ENCODE measurements around the gene LEP.
"Not testable (repeated sequence)": the region's sequence is repeated elsewhere in the genome, so short reads cannot be mapped to it uniquely, and the experiment has no call there.

LEP gene

GRCh38 chr7:128211626-128212025 is 29.5 kb upstream of the LEP start:
- DNase-seq: no peak

GRCh38 chr7:128214463-128214862 is 26.6 kb upstream of the LEP start:
- DNase-seq: no peak

DNA sequence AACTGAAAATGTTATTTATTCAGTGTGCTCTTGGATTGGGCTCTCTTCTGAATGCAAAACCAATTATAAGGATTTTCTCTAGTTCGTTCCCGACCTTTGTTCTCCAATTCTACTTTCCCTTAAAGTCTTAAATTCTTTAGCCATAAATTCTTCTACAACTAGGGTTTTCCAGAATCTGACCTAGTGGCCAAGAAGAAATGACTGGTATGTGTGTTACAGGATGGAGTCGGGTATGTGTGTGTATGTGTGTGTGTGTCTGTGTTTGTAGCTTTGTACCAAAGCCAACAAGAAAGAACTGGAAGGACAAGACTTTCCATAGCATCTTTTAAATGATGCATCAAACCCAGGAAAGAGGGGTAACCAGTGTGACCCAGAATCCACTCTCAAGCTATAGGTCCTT is 25.8 kb upstream of the LEP start:
- no peak for DNase-seq

- DNase-seq: no peak
These were observed 25.3 kb upstream of the LEP start for GRCh38 chr7:128215739-128216138.

- DNase-seq: no peak
These were observed 23.9 kb upstream of the LEP start for GRCh38 chr7:128217030-128217805.

DNA sequence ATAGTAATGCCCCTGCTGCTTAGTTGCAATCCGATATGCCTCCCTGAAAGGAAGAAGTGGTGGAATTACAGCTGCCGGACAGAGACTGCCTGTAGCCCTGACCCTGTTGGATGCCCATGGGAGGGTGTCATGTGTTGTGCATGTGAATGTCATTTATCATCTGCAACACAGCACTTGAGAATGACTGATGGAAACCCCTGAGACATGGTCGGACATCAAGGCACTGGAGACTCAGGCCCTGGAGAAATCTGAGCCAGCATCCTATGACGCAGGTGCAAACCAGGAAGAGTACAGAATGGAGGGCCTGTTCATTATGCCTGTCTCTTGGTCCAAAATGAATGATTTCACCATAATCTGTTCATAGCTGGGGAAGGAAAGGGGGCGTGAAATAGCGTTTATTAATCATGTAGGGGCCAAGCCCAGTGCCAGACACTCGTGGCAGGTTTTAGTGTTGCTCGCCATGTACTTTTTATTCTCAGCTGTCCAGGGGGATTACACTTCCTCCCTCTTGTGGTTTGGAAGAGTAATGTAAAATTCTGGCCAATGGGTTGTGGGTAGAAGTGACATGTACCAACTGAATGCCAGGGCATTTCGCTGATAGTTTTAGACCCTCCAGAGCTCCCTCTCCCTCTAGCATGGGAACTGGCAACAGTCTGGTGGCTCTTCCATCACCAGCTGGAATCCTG is 23.0 kb upstream of the LEP start:
- DNase-seq: no peak

DNA sequence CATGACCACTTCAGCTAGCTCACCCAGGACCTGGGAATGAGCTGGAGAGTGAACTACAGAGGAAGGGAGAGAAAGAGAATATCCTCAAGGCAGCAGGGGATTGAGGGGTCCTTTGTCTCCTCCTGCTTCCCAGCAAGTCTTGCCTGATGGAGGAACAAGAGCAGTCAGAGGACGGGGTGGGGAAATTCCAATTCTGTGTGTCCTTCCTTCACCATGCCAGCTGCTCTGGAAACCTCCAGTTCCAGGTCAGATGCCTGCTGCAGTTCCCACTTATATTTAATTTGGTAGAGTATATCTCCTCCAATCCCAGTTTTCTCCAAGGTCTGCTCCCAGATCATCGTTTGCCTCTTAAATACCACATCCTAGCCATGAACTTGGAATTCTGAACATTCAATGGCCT is 21.4 kb upstream of the LEP start:
- DNase-seq: no peak

DNA sequence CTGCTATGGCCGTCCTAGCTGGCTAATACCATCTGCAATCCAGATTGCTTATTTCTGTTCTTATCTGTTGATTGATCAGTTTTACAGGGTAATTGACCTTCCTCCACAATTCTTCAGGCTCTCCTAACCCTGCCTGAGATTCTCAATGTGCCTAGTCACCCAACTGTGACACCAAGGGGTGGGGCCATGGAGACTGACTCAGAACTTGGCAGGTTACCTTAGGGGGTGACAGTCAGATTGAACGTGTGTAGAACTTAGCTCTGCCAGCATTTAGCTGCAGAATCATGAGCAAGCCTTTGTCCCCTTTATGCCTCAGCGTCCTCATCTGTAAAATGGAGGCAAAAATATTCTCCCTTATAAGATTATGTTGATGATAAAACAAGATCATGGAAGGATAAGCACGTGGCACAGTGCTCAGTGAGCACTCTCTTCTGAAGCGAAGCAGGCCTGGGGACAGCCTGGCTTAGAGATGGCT is 19.1 kb upstream of the LEP start:
- DNase-seq: no peak

- DNase-seq: no peak
These were observed 14.7 kb upstream of the LEP start for GRCh38 chr7:128226132-128226980.

- no peak for DNase-seq
These were observed 13.8 kb upstream of the LEP start for GRCh38 chr7:128227271-128227670.

- DNase-seq: no peak
These were observed 10.1 kb upstream of the LEP start for GRCh38 chr7:128231021-128231420.

DNA sequence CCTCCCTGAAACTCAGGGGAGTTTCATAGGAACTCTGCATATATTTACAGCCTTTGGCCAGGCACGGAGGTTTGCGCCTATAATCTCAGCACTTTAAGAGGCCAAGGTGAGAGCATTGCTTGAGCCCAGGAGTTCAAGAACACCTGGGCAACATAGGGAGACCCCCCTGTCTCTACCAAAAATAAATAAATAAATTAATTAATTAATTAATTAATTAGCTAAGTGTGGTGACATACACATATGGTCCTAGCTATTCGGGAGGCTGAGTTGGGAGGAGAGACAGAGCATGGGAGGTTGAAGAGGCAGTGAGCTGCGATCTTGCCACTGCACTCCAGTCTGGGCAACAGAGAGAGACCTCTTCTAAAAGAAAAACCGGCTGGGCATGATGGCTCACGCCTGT is 9.4 kb upstream of the LEP start:
- no peak for DNase-seq

DNA sequence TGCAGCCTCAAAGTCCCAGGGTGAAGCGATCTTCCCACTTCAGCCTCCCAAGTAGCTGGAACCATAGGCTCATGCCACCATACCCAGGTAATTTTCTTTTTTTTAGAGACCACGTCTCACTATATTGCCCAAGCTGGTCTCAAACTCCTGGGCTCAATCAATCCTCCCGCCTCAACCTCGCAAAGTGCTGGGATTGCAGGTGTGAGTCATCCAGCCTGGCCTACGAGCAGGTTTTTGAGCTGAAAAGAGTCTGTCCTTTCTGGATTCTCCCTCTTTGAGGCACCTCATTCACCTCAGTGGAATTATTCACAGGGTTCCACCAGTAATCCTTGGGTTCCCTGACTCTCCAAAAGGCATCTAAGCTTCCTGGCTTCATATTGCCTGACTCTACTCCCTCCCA is 7.6 kb upstream of the LEP start:
- no peak for DNase-seq

DNA sequence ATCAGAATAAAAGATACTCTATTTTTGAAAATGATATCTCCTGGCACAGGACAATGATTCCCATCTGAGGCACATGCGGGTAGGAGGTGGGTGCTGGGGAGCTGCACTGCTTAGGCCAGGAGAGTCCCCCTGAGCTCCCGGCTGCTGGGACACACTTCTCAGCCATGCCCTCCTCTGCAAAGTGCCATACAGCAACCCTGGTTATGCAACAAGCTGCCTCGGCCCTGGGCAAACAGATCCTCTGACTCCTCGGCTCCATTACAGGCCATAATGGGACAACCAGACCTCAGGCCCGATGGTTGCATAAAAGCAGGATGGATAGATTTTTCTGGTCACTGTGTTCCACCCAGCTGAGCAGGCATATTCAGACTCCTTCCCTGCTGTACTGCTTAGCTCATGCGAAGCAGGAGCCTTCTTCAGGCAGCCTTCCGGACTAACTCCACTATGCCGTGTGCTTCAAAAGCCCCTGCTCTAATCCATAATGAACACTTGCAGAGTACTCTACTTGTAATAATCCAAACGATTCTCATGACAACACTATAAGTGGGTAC is 6.5 kb upstream of the LEP start:
- DNase-seq: no peak

DNA sequence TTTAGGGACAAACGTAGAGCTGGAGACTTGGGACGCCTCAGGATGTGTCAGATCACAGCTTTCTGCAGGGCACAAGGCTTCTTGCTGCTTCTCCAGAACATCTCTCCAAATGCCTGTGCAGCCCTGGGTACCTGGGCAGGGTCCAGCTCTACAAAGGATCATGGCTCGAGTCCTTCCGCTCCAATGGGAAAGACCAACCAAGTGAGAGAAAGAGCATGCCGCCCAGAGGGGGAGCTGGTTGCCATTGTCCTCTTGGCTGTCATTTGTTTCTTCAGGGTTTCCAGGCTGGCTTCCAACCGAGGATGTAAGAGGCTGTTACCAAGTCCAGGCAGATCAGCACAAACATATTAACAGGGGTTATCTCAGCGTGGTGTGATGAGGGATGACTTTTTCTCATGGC is 5.6 kb upstream of the LEP start:
- no peak for DNase-seq

DNA sequence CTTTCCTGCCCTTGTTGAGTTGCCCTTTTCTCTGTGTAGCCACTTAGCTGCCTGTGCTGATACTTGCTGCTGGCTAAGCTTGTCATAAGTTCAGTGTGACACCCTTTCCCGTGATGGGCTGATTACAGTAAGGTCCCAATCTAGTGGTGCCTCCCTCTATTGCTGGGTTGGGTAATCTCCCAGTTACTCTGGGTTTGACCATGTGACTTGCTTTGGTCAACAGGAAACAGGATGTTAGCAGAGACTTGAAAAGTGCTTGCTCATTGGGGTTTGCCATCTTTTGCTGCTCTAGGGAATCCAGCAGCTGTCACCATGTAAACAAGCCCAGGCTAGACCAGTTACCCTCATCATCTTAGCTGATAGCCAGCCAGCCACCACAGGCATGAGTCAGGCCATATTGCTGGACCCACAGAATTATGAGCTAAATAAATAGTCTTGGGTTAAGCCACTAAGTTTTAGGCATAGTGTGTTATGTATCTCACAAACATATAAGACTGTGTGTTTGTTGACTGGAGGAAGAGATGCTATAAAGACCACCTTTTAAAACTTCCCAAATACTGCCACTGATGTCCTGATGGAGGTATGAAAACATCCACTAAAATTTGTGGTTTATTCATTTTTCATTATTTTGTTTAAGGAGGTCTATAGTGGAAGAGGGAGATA is 4.0 kb upstream of the LEP start:
- DNase-seq: no peak

DNA sequence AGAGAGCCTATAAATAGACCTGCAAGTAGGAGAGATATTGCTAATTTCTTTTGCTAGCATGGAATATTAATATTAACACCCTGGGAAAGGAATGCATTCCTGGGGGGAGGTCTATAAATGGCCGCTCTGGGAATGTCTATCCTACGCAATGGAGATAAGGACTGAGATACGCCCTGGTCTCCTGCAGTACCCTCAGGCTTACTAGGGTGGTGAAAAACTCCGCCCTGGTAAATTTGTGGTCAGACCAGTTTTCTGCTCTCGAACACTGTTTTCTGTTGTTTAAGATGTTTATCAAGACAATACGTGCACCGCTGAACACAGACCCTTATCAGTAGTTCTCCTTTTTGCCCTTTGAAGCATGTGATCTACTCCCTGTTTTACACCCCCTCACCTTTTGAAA is 1.9 kb upstream of the LEP start:
- not testable (repeated sequence) for DNase-seq

DNA sequence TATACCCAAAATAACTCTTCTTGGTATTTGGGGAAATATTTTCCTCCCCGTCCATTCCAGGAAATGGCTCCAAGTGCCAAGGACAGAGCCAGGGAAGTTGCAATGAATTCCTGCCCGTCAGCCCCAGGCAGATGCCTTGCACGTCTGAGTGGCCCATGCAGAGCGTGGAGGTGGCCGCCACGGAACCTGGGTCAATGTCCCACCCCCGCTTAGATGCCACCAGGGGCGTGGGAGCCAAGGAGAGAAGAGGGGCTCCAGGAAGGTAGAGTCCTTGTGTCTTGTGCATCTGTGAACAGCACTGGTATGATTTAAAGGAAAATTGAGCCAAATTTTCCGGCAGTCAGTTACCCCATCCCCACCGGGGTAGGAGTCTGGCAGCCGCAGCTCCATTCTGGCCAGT is 1.6 kb downstream of the LEP start:
- no peak for DNase-seq

DNA sequence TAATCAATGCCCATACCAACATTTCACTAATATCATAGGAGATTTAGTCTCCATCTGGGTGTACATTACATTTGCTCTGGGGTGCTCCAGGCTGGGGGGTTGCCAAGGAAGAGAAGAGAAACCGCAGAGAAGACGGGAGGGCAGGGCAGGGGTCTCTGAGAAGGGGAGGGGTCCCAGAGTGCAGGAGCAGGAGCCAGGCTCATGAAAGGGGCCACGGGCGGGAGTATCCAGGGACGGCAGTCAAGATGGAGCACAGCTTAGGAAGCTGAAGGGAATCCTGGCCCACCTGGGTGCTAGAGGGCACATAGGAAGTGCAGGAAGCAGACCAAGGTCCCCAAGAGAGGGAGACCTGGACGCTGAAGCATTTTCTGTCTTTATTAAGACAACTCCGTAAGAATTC is 2.2 kb downstream of the LEP start:
- DNase-seq: no peak

GRCh38 chr7:128244861-128245260 is 3.8 kb downstream of the LEP start:
- DNase-seq: no peak

- DNase-seq: no peak
These were observed 6.0 kb downstream of the LEP start for GRCh38 chr7:128247108-128247507.

- DNase-seq: no peak
These were observed 6.6 kb downstream of the LEP start for GRCh38 chr7:128247640-128248194.
